Endothelial cell of umbilical vein (primary cell): Measurements from ENCODE around the gene CDK11B. TPM values are rescaled to one million over a fixed set of nuclear protein-coding genes. Genes with fewer than 3 reads are reported as not detected.

Experiments
- BruUV-seq: library from RNA; stranded (reverse); fragments of 400-500 nt; replicated peaks from 2 replicates; lab custom pipeline; 2021; lab: Mats Ljungman, UMichigan
- CTCF ChIA-PET: fragments of 300-600, 350-600 bp; sonication (Branson Sonifier 250); formaldehyde crosslinking; loops from one replicate; lab custom pipeline; 2021; ENCODE audit warnings: antibody characterized with exemption, inconsistent platforms; lab: Charles Lee
- POLR2A ChIA-PET: fragments of 300-600, 350-600 bp; sonication (Branson Sonifier 250); formaldehyde crosslinking; loops from one replicate; lab custom pipeline; 2021; ENCODE audit warnings: antibody characterized with exemption, inconsistent platforms; lab: Charles Lee
- DNase-seq: peaks from one replicate; pipeline ENCODE4 v3.0.0-alpha.2; 2011; ENCODE audit warnings: low read depth, low spot score
- FAIRE-seq: peaks from 2 replicates; lab custom pipeline; 2011; peaks lifted over from hg19 to GRCh38; lab: Jason Lieb, UNC
- H2AFZ ChIP-seq: 2 replicates; pipeline ENCODE4 v1.6.0; 2012; ENCODE audit warnings: low read depth, low read length, control low read depth, inconsistent platforms
- H3K27ac ChIP-seq: 2 replicates; pipeline ENCODE4 v1.5.1; 2011; ENCODE audit warnings: low read depth, mild to moderate bottlenecking, control low read depth, low read length, moderate library complexity; ENCODE audit not compliant: insufficient read depth
- H3K27me3 ChIP-seq, 2 experiments: 2 replicates each; pipeline versions ENCODE4 v1.6.0 to v1.6.1; 2011; ENCODE audit warnings: low read length in 2 of 2, mixed read lengths in 1 of 2; ENCODE audit not compliant: control insufficient read depth in 2 of 2, insufficient read depth in 2 of 2
- H3K36me3 ChIP-seq, 2 experiments: 2 replicates in 1 of 2; 3 replicates in 1 of 2; pipeline ENCODE4 v1.5.1; 2011; ENCODE audit warnings: low read length in 2 of 2, mild to moderate bottlenecking in 1 of 2, moderate library complexity in 1 of 2; ENCODE audit not compliant: control insufficient read depth in 2 of 2, insufficient read depth in 2 of 2; ENCODE audit errors: extremely low read depth in 1 of 2
- H3K4me1 ChIP-seq: 3 replicates; pipeline ENCODE4 v1.5.1; 2011; ENCODE audit warnings: mild to moderate bottlenecking, low read length; ENCODE audit not compliant: control insufficient read depth, insufficient read depth; ENCODE audit errors: extremely low read depth
- H3K4me2 ChIP-seq: 2 replicates; pipeline ENCODE4 v1.6.1; 2011; ENCODE audit warnings: low read length, control low read depth, mixed read lengths; ENCODE audit not compliant: insufficient read depth
- H3K4me3 ChIP-seq, 3 experiments: fragments of 200-600 bp in 1 of 3; sonication (generic), shearing (Covaris generic) in 1 of 3; replicated peaks in 1 of 3; 2 replicates each; pipeline ENCODE4 v1.5.1; 2011 to 2016; ENCODE audit warnings: control low read depth in 3 of 3, low read length in 3 of 3, mild to moderate bottlenecking in 2 of 3, inconsistent platforms in 1 of 3, low read depth in 1 of 3, moderate library complexity in 1 of 3; ENCODE audit not compliant: insufficient read depth in 1 of 3
- H3K79me2 ChIP-seq: 2 replicates; pipeline ENCODE4 v1.6.0; 2012; ENCODE audit warnings: low read length, inconsistent platforms; ENCODE audit not compliant: control insufficient read depth, insufficient read depth
- H3K9ac ChIP-seq: replicated peaks from 2 replicates; pipeline ENCODE3; 2011; ENCODE audit warnings: low read length, control low read depth; ENCODE audit not compliant: insufficient read depth; ENCODE audit errors: extremely low read depth
- H3K9me1 ChIP-seq: replicated peaks from 3 replicates; pipeline ENCODE4 v1.6.0; 2011; ENCODE audit warnings: mild to moderate bottlenecking, low read length; ENCODE audit not compliant: control insufficient read depth, insufficient read depth; ENCODE audit errors: extremely low read depth
- H3K9me3 ChIP-seq: replicated peaks from 2 replicates; pipeline ENCODE4 v1.5.1; 2012; ENCODE audit warnings: low read length, inconsistent platforms; ENCODE audit not compliant: control insufficient read depth, insufficient read depth
- H4K20me1 ChIP-seq: replicated peaks from 2 replicates; pipeline ENCODE3; 2011; ENCODE audit warnings: mild to moderate bottlenecking, low read length; ENCODE audit not compliant: control insufficient read depth, insufficient read depth; ENCODE audit errors: extremely low read depth
- CTCF ChIP-seq, 2 donors: IDR thresholded peaks; 1 replicate in 1 of 2; 2 replicates in 1 of 2; pipeline ENCODE4 v1.5.1; 2011; ENCODE audit warnings: low read length in 2 of 2, mild to moderate bottlenecking in 2 of 2, moderate library complexity in 2 of 2, control low read depth in 1 of 2, inconsistent platforms in 1 of 2, low read depth in 1 of 2; ENCODE audit not compliant: insufficient read depth in 1 of 2; ENCODE audit errors: extremely low read depth in 1 of 2
- EZH2 ChIP-seq: IDR thresholded peaks from 2 replicates; pipeline ENCODE4 v1.6.1; 2012; ENCODE audit warnings: borderline replicate concordance, low read depth, mild to moderate bottlenecking, moderate library complexity, low read length, inconsistent platforms; ENCODE audit not compliant: severe bottlenecking
- POLR2AphosphoS5 ChIP-seq: IDR thresholded peaks from 2 replicates; pipeline ENCODE4 v1.6.1; 2012; ENCODE audit warnings: low read depth, mild to moderate bottlenecking, control low read depth, low read length, moderate library complexity; ENCODE audit not compliant: insufficient read depth
- dilution Hi-C: fragments of 300-500 bp; cut with MboI; formaldehyde crosslinking; loops from one replicate; pipeline ENCODE4 v1.15.0; 2019; ENCODE audit warnings: low sequenced_read_pairs; ENCODE audit not compliant: extremely low pct_ligation_motif_present
- intact Hi-C: fragments of 100-400 bp; cut with micrococcal nuclease; formaldehyde crosslinking; loops from one replicate; pipeline ENCODE4 v1.10.0; 2022
- polyA plus RNA-seq, 4 experiments: library from polyadenylated mRNA; depleted of rRNA in 3 of 4; stranded (reverse) in 3 of 4; unstranded in 1 of 4; fragments of >200 nt; gene quantifications; 2 replicates each; pipeline versions ENCODE4 v1.2.1 to v1.2.3, GENCODE V29; 2011 to 2012; ENCODE audit warnings: missing spikeins in 1 of 4
- total RNA-seq: library from RNA; stranded (reverse); gene quantifications from 2 replicates; pipeline ENCODE4 v1.2.3, GENCODE V29; 2021

CDK11B gene
- total and polyA plus RNA-seq, 2 donors (not counting 3 experiments of a cell fraction or from before 2014, with no cell fraction given), result 16.4 to 32.0 TPM

GRCh38 chr1:1617925-1618324, 40.9 kb downstream of the CDK11B start:
- H3K9ac ChIP-seq, result no peak overlapping the region
- H3K9me1 ChIP-seq, result no peaks in the 10 kb centered on the region
- no peaks in the 10 kb centered on the region for H3K9me3 ChIP-seq
- DNase-seq, result no peak
- H4K20me1 ChIP-seq, result no peaks in the 10 kb centered on the region
- dilution Hi-C loops (no loop called here), intact Hi-C loops (loop anchor here (5.0 kb wide), 1 partner anchor 106 kb away; the partner anchor contains the start of gene ATAD3A)
- POLR2A ChIA-PET, result no interaction called here
- peaks cover 3% of the 10 kb centered on the region for H3K79me2 ChIP-seq
- no peak overlapping the region for H3K27ac ChIP-seq
- TF ChIP-seq CTCF (IDR thresholded peaks at IDR 0.05; ENCODE audit: extremely low read depth in 1 of 2, insufficient read depth in 1 of 2, low read depth in 1 of 2, low read length in 2 of 2) (no peak), POLR2AphosphoS5 (no peak), EZH2 (no peak)
- BruUV-seq, result no TSS peak
- FAIRE-seq, result no peak
- peaks cover 16% of the 10 kb centered on the region for H3K4me1 ChIP-seq
- peaks cover 0 to 2% of the 10 kb centered on the region in 2 experiments for H3K36me3 ChIP-seq
- H3K27me3 ChIP-seq, result no peaks in the 10 kb centered on the region
- no peak overlapping the region for H2AFZ ChIP-seq
- CTCF ChIA-PET, result no interaction called here
- H3K4me3 ChIP-seq, result no peak overlapping the region
- no peak overlapping the region for H3K4me2 ChIP-seq

- Histone ChIP-seq H2AFZ (no peak overlapping the region), H3K36me3 (peaks cover 0 to 2% of the 10 kb centered on the region in 2 experiments), H3K4me3 (no peak overlapping the region), H3K27ac (no peak overlapping the region), H3K9ac (no peak overlapping the region), H3K9me1 (no peaks in the 10 kb centered on the region), H3K9me3 (no peaks in the 10 kb centered on the region), H3K4me2 (no peak overlapping the region), H3K79me2 (peaks cover 3% of the 10 kb centered on the region), H4K20me1 (no peaks in the 10 kb centered on the region), H3K27me3 (no peaks in the 10 kb centered on the region), H3K4me1 (peaks cover 16% of the 10 kb centered on the region)
- no peak for FAIRE-seq
- ChIA-PET POLR2A (no interaction called here), CTCF (no interaction called here)
- no TSS peak for BruUV-seq
- intact Hi-C loops, result loop anchor here (5.0 kb wide), 1 partner anchor 105 kb away; the partner anchor contains the start of gene ATAD3A
- dilution Hi-C loops, result no loop called here
- DNase-seq, result no peak
- no peak for TF ChIP-seq EZH2
Measured at GRCh38 chr1:1617516-1617915, 41.3 kb downstream of the CDK11B start.
